Neuronal stem cell (in vitro differentiated cells): ENCODE data around the gene AARS1.
"Not testable (repeated sequence)": the region's sequence is repeated elsewhere in the genome, so short reads cannot be mapped to it uniquely, and the experiment has no call there.

Source experiments
- DNase-seq: peaks from one replicate; pipeline ENCODE4 v3.0.0-alpha.2; 2013; ENCODE audit warnings: low spot score
- H2AFZ ChIP-seq: one replicate; pipeline ENCODE4 v1.6.1; 2013; ENCODE audit warnings: mild to moderate bottlenecking, low read length, inconsistent platforms
- H2AK5ac ChIP-seq: 2 replicates; pipeline ENCODE4 v1.6.1; 2013; ENCODE audit warnings: low read depth, mild to moderate bottlenecking, inconsistent platforms, low read length, moderate library complexity, mixed read lengths
- H2BK120ac ChIP-seq: 2 replicates; pipeline ENCODE4 v1.6.1; 2013; ENCODE audit warnings: low read depth, mild to moderate bottlenecking, inconsistent platforms, low read length, moderate library complexity, mixed read lengths
- H2BK12ac ChIP-seq: one replicate; pipeline ENCODE4 v1.6.1; 2013; ENCODE audit warnings: low read length, inconsistent platforms
- H2BK15ac ChIP-seq: 2 replicates; pipeline ENCODE4 v1.6.1; 2013; ENCODE audit warnings: mild to moderate bottlenecking, low read length, inconsistent platforms, mixed read lengths
- H2BK5ac ChIP-seq: one replicate; pipeline ENCODE4 v1.6.1; 2013; ENCODE audit warnings: inconsistent platforms, mild to moderate bottlenecking, low read length, moderate library complexity
- H3K14ac ChIP-seq: one replicate; pipeline ENCODE4 v1.6.1; 2013; ENCODE audit warnings: low read length, inconsistent platforms
- H3K18ac ChIP-seq: 2 replicates; pipeline ENCODE4 v1.6.1; 2013; ENCODE audit warnings: low read length, inconsistent platforms
- H3K23ac ChIP-seq: 2 replicates; pipeline ENCODE4 v1.6.1; 2013; ENCODE audit warnings: low read depth, mild to moderate bottlenecking, mixed read lengths, low read length, inconsistent platforms; ENCODE audit not compliant: poor library complexity
- H3K27ac ChIP-seq: replicated peaks from 3 replicates; pipeline ENCODE4 v1.5.1; 2013; ENCODE audit warnings: low read length, inconsistent platforms
- H3K27me3 ChIP-seq, 3 experiments: 2 replicates each; pipeline ENCODE4 v1.6.1; 2013; ENCODE audit warnings: low read length in 3 of 3, mild to moderate bottlenecking in 2 of 3, inconsistent platforms in 1 of 3, low read depth in 1 of 3, mixed read lengths in 1 of 3, moderate library complexity in 1 of 3; ENCODE audit not compliant: control insufficient read depth in 3 of 3, insufficient read depth in 3 of 3
- H3K36me3 ChIP-seq, 2 donors: replicated peaks in 1 of 2; 2 replicates each; pipeline ENCODE4 v1.6.1; 2013; ENCODE audit warnings: low read length in 2 of 2; ENCODE audit not compliant: control insufficient read depth in 2 of 2, insufficient read depth in 2 of 2
- H3K4ac ChIP-seq: 2 replicates; pipeline ENCODE4 v1.6.1; 2013; ENCODE audit warnings: inconsistent platforms, mild to moderate bottlenecking, low read length, moderate library complexity
- H3K4me1 ChIP-seq, 2 donors: 1 replicate in 1 of 2; 2 replicates in 1 of 2; pipeline ENCODE4 v1.6.1; 2013; ENCODE audit warnings: low read length in 2 of 2, low read depth in 1 of 2; ENCODE audit not compliant: control insufficient read depth in 2 of 2, insufficient read depth in 1 of 2
- H3K4me2 ChIP-seq: one replicate; pipeline ENCODE4 v1.6.1; 2013; ENCODE audit warnings: mild to moderate bottlenecking, low read length, inconsistent platforms; ENCODE audit not compliant: insufficient read depth, poor library complexity, severe bottlenecking
- H3K4me3 ChIP-seq, 2 donors: 2 replicates each; pipeline ENCODE4 v1.5.1; 2013; ENCODE audit warnings: low read length in 2 of 2, mild to moderate bottlenecking in 2 of 2, inconsistent platforms in 1 of 2, moderate library complexity in 1 of 2
- H3K79me1 ChIP-seq: one replicate; pipeline ENCODE4 v1.6.1; 2013; ENCODE audit warnings: low read depth, mild to moderate bottlenecking, inconsistent platforms, low read length, moderate library complexity
- H3K9ac ChIP-seq: one replicate; pipeline ENCODE4 v1.6.1; 2013; ENCODE audit warnings: mild to moderate bottlenecking, low read depth, low read length, inconsistent platforms; ENCODE audit not compliant: poor library complexity
- H3K9me3 ChIP-seq, 2 donors: replicated peaks in 1 of 2; 2 replicates each; pipeline versions ENCODE3 to v1.6.1; 2013; ENCODE audit warnings: low read length in 2 of 2, mild to moderate bottlenecking in 2 of 2, inconsistent platforms in 1 of 2, low read depth in 1 of 2, mixed read lengths in 1 of 2, moderate library complexity in 1 of 2; ENCODE audit not compliant: control insufficient read depth in 2 of 2, insufficient read depth in 1 of 2
- H4K8ac ChIP-seq: one replicate; pipeline ENCODE4 v1.6.1; 2013; ENCODE audit warnings: low read depth, mild to moderate bottlenecking, inconsistent platforms, low read length, moderate library complexity
- H4K91ac ChIP-seq: one replicate; pipeline ENCODE4 v1.6.1; 2013; ENCODE audit warnings: low read length, low read depth, mild to moderate bottlenecking, inconsistent platforms; ENCODE audit not compliant: poor library complexity
- WGBS, 2 donors: extraction: QIAGEN DNeasy Blood & Tissue Kit; methylation state at CpG; one replicate each; pipeline ENCODE4 v1.1.7; 2013; ENCODE audit warnings: missing lambda C conversion rate in 2 of 2, mixed read lengths in 1 of 2; ENCODE audit not compliant: insufficient read length in 2 of 2, insufficient replicate concordance in 1 of 2; ENCODE audit errors: extremely low coverage in 2 of 2; 5-methylcytosine and 5-hydroxymethylcytosine counted together

Gene AARS1

GRCh38 chr16:70290949-70291519, 1.7 kb upstream of the AARS1 start:
- DNase-seq: no peak

DNA sequence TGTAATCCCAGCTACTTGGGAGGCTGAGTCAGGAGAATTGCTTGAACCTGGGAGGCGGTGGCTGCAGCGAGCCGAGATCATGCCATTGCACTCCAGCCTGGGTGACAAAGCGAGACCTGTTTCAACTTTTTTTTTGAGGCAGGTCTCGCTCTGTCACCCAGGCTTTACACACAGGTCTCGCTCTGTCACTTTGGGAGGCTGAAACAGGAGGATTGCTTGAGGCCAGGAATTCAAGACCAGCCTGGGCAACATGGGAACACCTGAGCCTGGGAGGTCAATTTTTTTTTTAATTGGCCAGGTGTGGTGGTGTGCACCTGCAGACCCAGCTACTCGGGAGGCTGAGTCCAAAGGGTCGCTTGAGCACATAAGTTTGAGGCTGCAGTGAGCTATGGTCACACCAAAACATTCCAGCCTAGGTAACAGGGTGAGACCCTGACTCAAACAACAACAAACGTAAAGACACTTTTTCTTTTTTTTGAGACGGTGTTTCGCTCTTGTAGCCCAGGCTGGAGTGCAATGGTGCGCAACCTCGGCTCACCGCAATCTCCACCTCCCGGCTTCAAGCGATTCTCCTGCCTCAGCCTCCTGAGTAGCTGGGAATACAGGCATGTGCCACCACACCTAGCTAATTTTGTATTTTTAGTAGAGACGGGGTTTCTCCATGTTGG, 1.9 kb downstream of the AARS1 start:
- not testable (repeated sequence) for H4K8ac ChIP-seq, H3K4ac ChIP-seq, H2AK5ac ChIP-seq, H3K79me1 ChIP-seq, H3K4me2 ChIP-seq, H3K14ac ChIP-seq, H4K91ac ChIP-seq, H2BK120ac ChIP-seq, H3K9me3 ChIP-seq, H2BK12ac ChIP-seq, H3K23ac ChIP-seq, H3K9ac ChIP-seq, H2BK15ac ChIP-seq, H2BK5ac ChIP-seq, H2AFZ ChIP-seq, H3K27ac ChIP-seq, H3K18ac ChIP-seq, DNase-seq, H3K27me3 ChIP-seq, H3K4me1 ChIP-seq
- WGBS, 2 donors: no CpG with 5 or more reads among the region's 17 CpGs
- Histone ChIP-seq H3K4me3 (peak overlapping the region in 1 of 2 donors; percentile 94), H3K36me3 (peaks cover 13 to 43% of the 10 kb centered on the region in 2 donors)

More at GRCh38 chr16:70290949-70291519, 1.7 kb upstream of the AARS1 start:
- Histone ChIP-seq H3K9me3 (peaks cover 2 to 6% of the 10 kb centered on the region in 2 donors), H3K4me2 (no peak overlapping the region), H3K9ac (no peak overlapping the region), H3K23ac (no peak overlapping the region), H2BK120ac (no peak overlapping the region), H3K18ac (no peak overlapping the region), H3K4me3 (no peak overlapping the region), H2AFZ (no peak overlapping the region), H3K27ac (no peak overlapping the region), H3K14ac (no peak overlapping the region), H3K36me3 (peaks cover 0 to 9% of the 10 kb centered on the region in 2 donors), H2BK15ac (no peak overlapping the region), H3K4ac (no peak overlapping the region), H2BK5ac (no peak overlapping the region), H3K79me1 (peaks cover 4% of the 10 kb centered on the region), H3K27me3 (no peaks in the 10 kb centered on the region), H3K4me1 (peaks cover 1 to 4% of the 10 kb centered on the region in 2 donors), H2AK5ac (no peak overlapping the region), H4K91ac (no peak overlapping the region), H4K8ac (no peak overlapping the region), H2BK12ac (no peak overlapping the region)

DNA sequence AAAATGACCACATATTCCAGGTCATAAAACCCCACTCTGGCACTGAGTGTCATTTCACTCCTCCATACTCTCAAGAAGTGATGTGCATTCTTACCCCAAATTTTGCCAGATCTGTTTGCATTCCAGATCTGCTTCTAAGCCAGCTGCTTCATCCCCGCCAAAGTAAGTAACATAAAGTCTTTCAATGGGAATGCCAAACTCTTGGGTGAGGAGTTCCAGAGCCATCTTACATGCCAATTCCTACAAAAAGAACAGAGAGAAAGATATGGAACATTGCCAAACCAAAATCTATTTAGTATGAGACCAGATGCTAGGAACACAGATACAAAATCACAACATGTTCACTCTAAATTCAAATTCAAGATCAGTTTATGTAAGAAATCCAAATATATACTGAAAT, 12.9 kb downstream of the AARS1 start:
- Histone ChIP-seq H3K9me3 (no peaks in the 10 kb centered on the region), H3K14ac (no peak overlapping the region), H2BK15ac (no peak overlapping the region), H3K23ac (no peak overlapping the region), H3K4me2 (no peak overlapping the region), H3K18ac (no peak overlapping the region), H4K91ac (no peak overlapping the region), H3K36me3 (peaks cover 36 to 95% of the 10 kb centered on the region in 2 donors), H3K4me3 (no peak overlapping the region), H3K27ac (no peak overlapping the region), H2AK5ac (no peak overlapping the region), H4K8ac (no peak overlapping the region), H2AFZ (no peak overlapping the region), H3K4me1 (no peaks in the 10 kb centered on the region), H3K9ac (no peak overlapping the region), H3K4ac (no peak overlapping the region), H3K27me3 (no peaks in the 10 kb centered on the region), H2BK12ac (no peak overlapping the region), H2BK120ac (no peak overlapping the region), H3K79me1 (peaks cover 2% of the 10 kb centered on the region), H2BK5ac (no peak overlapping the region)
- DNase-seq: no peak
- no CpG with 5 or more reads among the region's 1 CpG for WGBS, 2 donors

DNA sequence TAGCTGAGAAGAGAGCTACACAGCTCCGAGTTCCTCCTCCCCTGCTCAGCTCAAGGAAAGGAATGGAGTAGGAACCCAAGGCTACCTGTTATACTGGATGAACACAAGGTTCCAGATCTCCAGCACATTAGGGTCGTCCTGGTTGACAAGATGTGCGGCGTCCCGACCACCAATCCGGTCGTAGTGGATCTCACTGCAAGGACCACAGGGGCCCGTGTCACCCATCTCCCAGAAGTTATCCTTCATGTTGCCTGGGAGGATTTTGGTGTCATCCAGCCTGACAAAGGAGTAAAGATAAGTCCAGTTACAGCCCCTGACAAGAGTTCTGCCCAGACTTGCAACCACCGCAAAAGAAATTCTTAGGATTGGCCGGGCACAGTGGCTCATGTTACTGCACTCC, 17.6 kb downstream of the AARS1 start:
- Histone ChIP-seq H3K4me3 (no peak overlapping the region), H3K14ac (no peak overlapping the region), H3K9ac (no peak overlapping the region), H4K91ac (no peak overlapping the region), H3K4ac (no peak overlapping the region), H3K9me3 (peaks cover 0 to 2% of the 10 kb centered on the region in 2 donors), H3K4me1 (no peaks in the 10 kb centered on the region), H2AK5ac (no peak overlapping the region), H3K4me2 (no peak overlapping the region), H3K27ac (no peak overlapping the region), H2AFZ (no peak overlapping the region), H2BK15ac (no peak overlapping the region), H3K79me1 (no peaks in the 10 kb centered on the region), H3K36me3 (peaks cover 31 to 95% of the 10 kb centered on the region in 2 donors), H2BK12ac (no peak overlapping the region), H2BK120ac (no peak overlapping the region), H4K8ac (no peak overlapping the region), H3K23ac (no peak overlapping the region), H3K18ac (no peak overlapping the region), H3K27me3 (no peaks in the 10 kb centered on the region), H2BK5ac (no peak overlapping the region)
- DNase-seq: no peak
- no CpG with 5 or more reads among the region's 10 CpGs for WGBS, 2 donors
